DMS 273 (cell line): ENCODE measurements around the gene LDB2.

ENCODE experiments used
- DNase-seq: peaks from one replicate; lab custom pipeline; 2025; ENCODE audit not compliant: unreplicated experiment; lab: John Stamatoyannopoulos, UW

LDB2 gene

GRCh38 chr4:16692524-16692923, 205.9 kb downstream of the LDB2 start:
- DNase-seq: no peak

- no peak for DNase-seq
These were observed 206.4 kb downstream of the LDB2 start for GRCh38 chr4:16692046-16692445.

GRCh38 chr4:16691450-16691849, 207.0 kb downstream of the LDB2 start:
- DNase-seq: no peak

- DNase-seq: no peak
These were observed 210.6 kb downstream of the LDB2 start for GRCh38 chr4:16687845-16688244.

GRCh38 chr4:16687011-16687410, 211.4 kb downstream of the LDB2 start:
- DNase-seq: no peak

GRCh38 chr4:16686195-16686594, 212.2 kb downstream of the LDB2 start:
- no peak for DNase-seq

GRCh38 chr4:16685536-16685935, 212.9 kb downstream of the LDB2 start:
- DNase-seq: no peak

- no peak for DNase-seq
These were observed 213.5 kb downstream of the LDB2 start for GRCh38 chr4:16684935-16685334.

GRCh38 chr4:16684097-16684496, 214.3 kb downstream of the LDB2 start:
- no peak for DNase-seq

- DNase-seq: no peak
These were observed 215.5 kb downstream of the LDB2 start for GRCh38 chr4:16682975-16683374.

GRCh38 chr4:16677001-16677944, 221.2 kb downstream of the LDB2 start:
- peak; percentile 18 for DNase-seq

GRCh38 chr4:16676230-16676770, 222.1 kb downstream of the LDB2 start:
- no peak for DNase-seq

GRCh38 chr4:16674082-16674481, 224.4 kb downstream of the LDB2 start:
- DNase-seq: no peak

GRCh38 chr4:16672421-16672820, 226.0 kb downstream of the LDB2 start:
- DNase-seq: no peak

- no peak for DNase-seq
These were observed 226.7 kb downstream of the LDB2 start for GRCh38 chr4:16671741-16672140.

GRCh38 chr4:16670727-16671126, 227.7 kb downstream of the LDB2 start:
- DNase-seq: no peak

- DNase-seq: no peak
These were observed 229.4 kb downstream of the LDB2 start for GRCh38 chr4:16669036-16669435.

GRCh38 chr4:16668488-16668887, 230.0 kb downstream of the LDB2 start:
- DNase-seq: no peak

- DNase-seq: no peak
These were observed 231.0 kb downstream of the LDB2 start for GRCh38 chr4:16667464-16667863.

- DNase-seq: no peak
These were observed 232.4 kb downstream of the LDB2 start for GRCh38 chr4:16665942-16666551.

GRCh38 chr4:16663732-16664131, 234.7 kb downstream of the LDB2 start:
- no peak for DNase-seq

- DNase-seq: no peak
These were observed 235.1 kb downstream of the LDB2 start for GRCh38 chr4:16663307-16663706.
